Naive B cell (primary cell): ENCODE results near the gene PDSS2. TPM values are rescaled to one million over a fixed set of nuclear protein-coding genes. Genes with fewer than 3 reads are reported as not detected.

ENCODE experiments used
- ATAC-seq, 2 donors: fragments of 150-1000 bp; cut with Tn5 transposase; 2 replicates each; pipeline ENCODE4 v1.10.0; 2021; ENCODE audit warnings: low read depth in 2 of 2, mild to moderate bottlenecking in 2 of 2, moderate library complexity in 2 of 2
- DNase-seq: peaks from one replicate; pipeline ENCODE4 v3.0.0; 2022
- H3K27ac Mint-ChIP-seq, 6 donors: one replicate each; pipeline ENCODE4 v1.8.0; 2020 to 2022; ENCODE audit warnings: mild to moderate bottlenecking in 6 of 6, mixed read lengths in 6 of 6, moderate library complexity in 5 of 6, inconsistent platforms in 2 of 6
- H3K27me3 Mint-ChIP-seq, 3 donors: one replicate each; pipeline ENCODE4 v1.8.0; 2021 to 2022; ENCODE audit warnings: mixed read lengths in 3 of 3, mild to moderate bottlenecking in 1 of 3
- H3K36me3 Mint-ChIP-seq, 2 donors: one replicate each; pipeline ENCODE4 v1.8.0; 2020 to 2022; ENCODE audit warnings: mixed read lengths in 2 of 2, inconsistent platforms in 1 of 2, mild to moderate bottlenecking in 1 of 2
- H3K4me1 Mint-ChIP-seq, 3 donors: one replicate each; pipeline ENCODE4 v1.8.0; 2020 to 2022; ENCODE audit warnings: mixed read lengths in 3 of 3, inconsistent platforms in 1 of 3, mild to moderate bottlenecking in 1 of 3, moderate library complexity in 1 of 3
- H3K4me3 Mint-ChIP-seq, 8 donors: one replicate each; pipeline ENCODE4 v1.8.0; 2020 to 2022; ENCODE audit warnings: mild to moderate bottlenecking in 8 of 8, mixed read lengths in 8 of 8, moderate library complexity in 8 of 8, inconsistent platforms in 2 of 8
- H3K9me3 Mint-ChIP-seq, 7 donors: one replicate each; pipeline ENCODE4 v1.8.0; 2020 to 2022; ENCODE audit warnings: mixed read lengths in 7 of 7, mild to moderate bottlenecking in 5 of 7, inconsistent platforms in 2 of 7, moderate library complexity in 1 of 7
- polyA plus RNA-seq, 6 donors: library from polyadenylated mRNA; unstranded; fragments of 300-500 nt; fragmentation: Illumina TruSeq; gene quantifications; one replicate each; pipeline ENCODE4 v1.2.3, GENCODE V29; 2021; ENCODE audit warnings: low read depth in 6 of 6

PDSS2 gene
- polyA plus RNA-seq, 6 donors from 2014 or later, result 11.5 to 19.7 (median 16.6) TPM

DNA sequence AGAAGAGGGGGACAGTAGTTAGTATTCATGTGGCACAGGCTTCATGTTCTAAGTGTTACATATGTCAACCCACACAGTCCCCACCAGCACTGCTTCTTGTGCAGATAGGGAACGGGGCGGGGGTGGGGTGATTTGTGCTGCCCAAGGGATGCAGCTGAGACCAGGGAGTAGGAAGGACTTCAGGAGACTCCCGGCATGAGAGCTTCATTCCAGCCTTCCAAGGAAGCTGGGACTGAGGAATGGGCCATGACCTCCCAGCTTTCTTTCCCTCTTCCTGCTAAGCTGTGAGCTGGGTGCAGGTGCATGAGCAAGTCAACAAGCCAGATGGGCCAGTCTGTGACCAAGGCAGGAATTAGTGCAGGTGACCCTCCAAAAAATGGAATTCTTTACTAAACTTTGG, 353.2 kb downstream of the PDSS2 start:
- Mint-ChIP-seq H3K4me1 (peaks cover 8 to 9% (median 9%) of the 10 kb centered on the region in 3 donors), H3K27me3 (no peaks in the 10 kb centered on the region), H3K27ac (no peak overlapping the region), H3K9me3 (no peaks in the 10 kb centered on the region), H3K36me3 (no peaks in the 10 kb centered on the region), H3K4me3 (no peak overlapping the region)
- ATAC-seq, result no peak
- DNase-seq, result no peak

DNA sequence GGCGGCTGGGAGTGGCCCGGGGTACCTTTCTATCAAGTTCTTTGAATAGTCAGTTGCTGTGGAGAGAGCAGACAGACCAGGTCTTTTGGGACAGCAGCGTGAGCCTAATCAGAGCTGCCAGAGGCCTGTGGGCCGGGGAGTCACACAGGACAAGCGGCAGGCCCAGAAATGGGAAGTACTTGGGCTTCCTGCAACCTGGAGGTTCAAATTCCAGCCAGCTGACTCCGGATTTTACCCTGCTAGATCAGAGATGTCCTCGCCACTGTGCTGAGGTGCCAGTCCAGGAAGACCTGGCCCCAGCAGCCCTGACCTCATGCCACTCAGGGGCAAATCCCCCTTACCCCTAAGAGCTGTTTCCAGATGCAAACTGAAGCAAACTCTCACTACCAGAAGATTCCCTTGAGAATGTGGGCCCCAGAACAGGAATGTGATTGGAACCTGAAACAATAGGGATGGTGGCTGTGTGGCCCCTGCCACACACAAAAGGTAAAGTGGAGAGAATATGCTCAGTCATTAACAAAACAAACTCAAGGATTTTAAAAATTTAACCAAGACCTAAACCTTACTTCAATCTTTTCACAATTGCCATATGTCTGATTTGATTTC, 353.8 kb downstream of the PDSS2 start:
- no peaks in the 10 kb centered on the region for H3K36me3 Mint-ChIP-seq

DNA sequence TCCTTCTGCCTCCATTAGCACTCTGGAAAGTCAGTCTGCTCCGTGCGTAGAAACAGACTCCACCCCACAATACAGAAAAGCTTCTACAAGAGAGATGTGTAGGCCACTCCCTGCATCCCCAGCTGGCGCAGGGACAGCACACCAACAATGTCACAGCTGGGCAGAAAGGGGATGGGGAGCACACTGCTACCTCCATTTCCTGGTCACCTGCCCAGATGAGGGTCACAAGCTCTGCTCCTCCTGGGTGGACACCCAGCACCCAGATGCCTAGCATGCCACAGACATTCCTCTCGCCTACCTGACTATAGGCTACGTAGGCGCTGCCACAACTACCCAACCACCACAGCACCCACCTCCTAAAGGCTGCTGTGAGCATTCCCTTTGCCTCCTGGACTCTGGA, 356.3 kb downstream of the PDSS2 start:
- ATAC-seq, result no peak
- Mint-ChIP-seq H3K4me1 (peaks cover 21 to 40% (median 33%) of the 10 kb centered on the region in 3 donors), H3K27me3 (no peaks in the 10 kb centered on the region), H3K27ac (no peak overlapping the region), H3K9me3 (no peaks in the 10 kb centered on the region), H3K36me3 (no peaks in the 10 kb centered on the region), H3K4me3 (no peak overlapping the region)
- DNase-seq, result no peak

More for the DNA sequence above, 353.8 kb downstream of the PDSS2 start:
- no peak for ATAC-seq
- Mint-ChIP-seq H3K4me1 (peaks cover 12 to 14% (median 13%) of the 10 kb centered on the region in 3 donors), H3K4me3 (no peak overlapping the region), H3K9me3 (no peaks in the 10 kb centered on the region), H3K27me3 (no peaks in the 10 kb centered on the region), H3K27ac (peak overlapping the region in 1 of 6 donors; percentile 28)
- no peak for DNase-seq

Other genes with a start within 250 kb of the PDSS2 start
- gene SOBP, start 30.6 kb upstream of the PDSS2 start, polyA plus RNA-seq, result 1 to 10 TPM; 1.7 to 4.3 (median 2.3) TPM